ENCODE measurements around the gene VAC14.

Gene VAC14

DNA sequence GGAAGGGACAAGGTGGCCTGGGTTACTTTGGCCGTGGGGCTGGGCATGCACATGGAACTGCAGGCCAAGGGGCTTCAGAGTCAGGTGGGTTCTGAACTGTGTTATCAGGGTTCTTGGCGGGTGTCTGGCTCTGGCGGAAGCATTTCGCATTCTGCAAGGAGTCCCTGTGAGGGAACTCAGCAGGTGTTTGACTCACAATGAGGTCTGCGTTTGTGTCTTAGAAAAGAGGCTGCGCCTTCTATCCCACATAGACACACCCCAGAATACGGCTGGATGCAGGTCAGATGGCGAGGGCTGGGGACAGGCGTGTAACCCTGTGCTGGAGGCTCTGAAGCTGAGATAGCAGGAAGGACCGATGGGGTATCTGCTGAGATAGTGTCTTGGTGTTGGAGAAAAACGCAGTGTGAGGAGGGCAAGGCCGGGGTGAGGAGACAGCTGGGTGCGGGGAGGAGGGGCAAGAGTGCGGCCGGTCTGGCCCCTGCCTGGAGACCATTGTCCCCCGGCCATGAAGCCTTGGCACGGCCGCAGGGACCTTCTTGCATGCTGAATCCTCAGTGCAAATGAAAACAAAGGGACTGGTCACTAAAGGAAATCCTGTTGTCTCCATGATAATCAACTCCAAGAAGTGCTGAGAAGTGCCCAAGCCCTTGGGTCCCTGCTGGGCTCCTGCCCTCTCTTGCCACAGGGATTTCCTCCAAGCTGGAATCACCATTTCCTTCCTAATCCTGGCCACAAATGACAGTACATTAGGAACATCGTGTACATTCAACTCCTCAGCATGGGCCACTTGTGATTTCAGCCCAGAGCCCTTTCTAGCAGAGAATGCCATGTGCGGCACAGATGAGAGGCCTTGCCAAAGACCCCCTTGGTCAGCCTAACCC lies 92.4 kb downstream of the VAC14 start:
- no peak for DNase-seq (ENCODE audit: low read depth in 2 of 2)

DNA sequence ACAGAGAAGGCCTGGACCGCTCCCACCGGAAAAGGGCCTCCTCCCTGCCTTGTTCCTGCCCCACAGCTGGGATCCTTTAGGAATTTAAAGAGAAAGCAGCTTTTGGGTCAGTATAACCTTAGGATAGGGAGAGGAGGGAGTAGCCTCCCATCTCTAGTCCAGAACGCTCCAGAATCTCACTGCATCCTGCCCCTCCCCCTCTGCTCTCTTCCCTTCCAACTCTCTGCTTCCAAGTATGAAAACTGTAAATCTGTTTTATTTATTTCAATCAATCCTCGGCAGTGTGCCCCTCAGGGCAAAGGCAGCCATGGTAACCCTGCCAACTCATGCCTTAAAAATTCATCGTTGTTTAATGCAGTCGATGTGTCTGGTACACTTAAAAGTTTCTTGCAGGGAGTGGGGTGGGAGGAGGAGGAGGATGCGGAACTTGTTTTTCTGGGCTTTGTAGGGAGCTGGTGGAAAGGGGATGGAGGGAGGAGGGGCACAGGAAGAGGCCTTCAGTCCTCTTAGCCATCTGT lies 94.0 kb downstream of the VAC14 start:
- no peak for DNase-seq (ENCODE audit: low read depth in 2 of 2)

DNA sequence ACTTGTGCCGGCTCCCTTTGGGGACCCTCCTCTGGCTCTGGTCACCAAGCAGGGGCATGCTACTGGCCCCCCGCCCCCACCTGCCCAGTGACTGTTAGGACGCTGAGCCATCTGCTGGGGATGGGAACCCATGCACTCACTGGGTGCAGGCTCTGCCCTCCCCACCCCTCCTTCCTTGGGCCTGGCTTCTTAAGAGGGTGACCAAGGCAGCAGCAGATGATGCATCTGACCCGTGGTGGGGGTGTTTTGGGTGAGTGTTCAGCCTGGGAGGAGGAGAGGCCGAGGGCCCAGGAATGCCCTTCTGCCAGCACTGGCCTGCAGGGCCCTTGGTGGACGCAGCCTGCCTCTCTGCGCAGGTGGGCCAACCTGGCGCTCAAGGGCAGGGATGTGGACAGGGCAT lies 95.9 kb downstream of the VAC14 start:
- no peak for DNase-seq (ENCODE audit: low read depth in 2 of 2)

DNA sequence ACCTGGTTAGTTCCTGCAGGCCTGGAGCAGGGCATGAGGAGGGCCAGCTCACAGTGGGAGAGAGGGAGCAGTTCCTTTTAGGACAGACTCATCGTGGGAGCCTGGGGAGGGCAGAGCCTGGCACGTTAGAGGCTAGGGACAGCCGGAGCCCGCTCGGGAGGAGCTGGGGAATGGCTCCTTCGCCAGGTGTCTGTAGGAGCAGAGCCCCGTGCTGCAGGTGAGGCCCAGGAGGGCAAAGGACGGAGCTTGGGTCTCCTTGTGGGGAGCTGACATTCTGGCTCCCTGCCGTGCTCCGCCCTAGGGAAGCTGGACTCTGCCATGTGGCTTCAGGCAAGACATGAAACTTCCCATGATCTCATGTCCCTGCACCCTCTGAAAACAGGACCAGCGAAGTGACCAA lies 96.4 kb downstream of the VAC14 start:
- no peak for DNase-seq (ENCODE audit: low read depth in 2 of 2)

DNA sequence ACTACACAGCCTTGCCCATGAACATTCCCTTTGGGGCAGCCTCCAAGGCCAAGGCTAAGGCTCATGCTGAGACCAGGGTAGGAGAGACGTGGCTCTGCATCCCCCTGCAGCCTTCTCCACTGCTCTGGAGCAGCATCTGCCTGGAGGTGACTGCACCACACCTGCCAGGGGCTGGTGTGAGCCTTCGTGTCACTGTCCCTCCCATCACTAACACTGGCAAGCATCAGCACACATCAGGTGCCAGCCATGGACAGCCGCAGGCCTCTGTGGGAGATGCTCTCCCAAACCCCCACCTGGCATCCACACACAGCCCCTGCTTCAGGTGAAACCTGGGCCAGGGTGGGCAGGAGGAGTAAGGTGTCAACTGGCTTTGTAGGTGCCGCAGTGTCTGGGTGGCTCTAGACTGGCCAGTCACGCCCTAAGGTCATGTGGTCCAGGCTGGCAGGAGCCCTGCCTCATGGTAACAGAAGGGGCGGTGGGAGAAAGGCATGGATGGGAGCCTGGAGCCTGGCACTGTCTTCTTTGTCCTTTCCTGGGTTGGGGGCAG lies 97.0 kb downstream of the VAC14 start:
- no peak for DNase-seq (ENCODE audit: low read depth in 2 of 2)

DNA sequence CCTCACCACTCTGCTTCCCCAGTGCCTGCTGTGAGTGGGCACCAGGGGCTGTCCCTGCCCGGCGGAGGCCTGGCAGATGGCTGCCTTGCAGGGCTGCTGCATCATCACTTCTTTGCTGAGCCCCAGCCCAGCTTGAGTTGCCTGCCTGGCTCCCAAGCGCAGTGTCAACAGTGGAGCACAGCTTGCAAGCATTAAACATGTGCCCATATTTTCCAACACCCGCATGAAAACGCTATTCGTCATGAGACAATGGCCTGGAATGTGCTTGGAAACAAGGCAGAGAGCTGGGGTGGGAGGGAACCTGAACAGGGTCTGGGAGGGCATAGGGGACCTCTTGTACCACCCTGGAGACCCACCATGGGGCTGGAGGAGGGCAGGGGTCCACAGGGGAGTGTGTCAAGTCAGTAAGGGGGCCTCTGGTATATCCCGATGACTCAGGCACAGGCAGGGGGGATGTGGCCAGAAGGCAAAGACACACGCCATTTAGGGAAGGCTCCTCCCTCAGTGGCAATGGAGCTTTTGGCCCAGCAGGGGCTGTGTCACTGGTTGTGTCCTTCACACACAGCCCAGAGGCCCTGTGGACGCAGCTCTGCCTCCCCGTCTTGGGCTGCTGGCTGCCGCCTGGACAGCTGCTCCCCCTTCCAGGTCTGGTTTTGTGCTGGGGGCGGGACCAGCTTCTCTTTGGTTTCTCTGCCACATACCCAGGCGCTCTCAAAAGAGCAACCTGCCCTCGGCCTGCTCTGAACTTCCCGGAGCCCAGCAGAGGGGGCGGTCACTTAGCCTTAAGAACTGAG lies 97.7 kb downstream of the VAC14 start:
- no peak for DNase-seq (ENCODE audit: low read depth in 2 of 2)

DNA sequence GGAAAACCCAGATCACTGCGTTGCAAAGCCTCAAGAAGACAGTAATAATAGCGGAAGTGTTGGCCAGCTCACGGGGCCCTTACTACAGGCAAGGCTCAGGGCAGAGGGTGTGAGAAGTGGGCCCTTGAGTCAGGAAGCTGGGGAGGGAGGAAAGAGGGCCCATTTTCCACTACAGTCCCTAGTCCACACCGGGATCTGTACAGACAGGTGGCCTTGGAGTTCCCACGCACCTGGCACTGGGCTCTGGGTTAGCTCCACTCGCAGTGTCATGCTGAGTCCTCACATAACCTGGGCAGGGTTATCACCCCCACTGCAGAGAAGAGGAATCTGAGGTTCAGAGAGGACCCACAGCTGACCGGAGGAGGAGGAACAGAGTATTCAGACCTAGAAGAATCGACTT lies 98.3 kb downstream of the VAC14 start:
- DNase-seq (ENCODE audit: low read depth in 2 of 2) = no peak

DNA sequence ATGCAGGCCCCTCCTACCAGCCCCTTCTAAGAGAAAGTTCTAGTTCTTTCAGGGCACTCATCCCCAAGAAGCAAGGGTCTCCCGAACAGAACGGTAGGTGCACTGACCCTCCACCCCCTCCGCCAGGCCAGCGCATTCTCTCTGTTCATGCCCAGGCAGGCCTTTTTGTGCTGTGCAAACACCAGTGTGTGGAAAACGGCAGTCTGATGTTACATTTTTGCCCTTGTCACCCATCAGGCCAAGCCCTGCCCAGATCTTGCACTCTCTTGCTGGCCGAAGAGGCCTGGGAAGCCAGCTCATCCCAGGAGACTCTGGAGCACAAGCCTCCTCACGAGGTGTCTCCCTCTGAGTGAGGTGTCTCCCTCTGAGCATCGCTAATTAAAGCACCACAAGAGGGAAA lies 99.0 kb downstream of the VAC14 start:
- DNase-seq (ENCODE audit: low read depth in 2 of 2) = no peak

DNA sequence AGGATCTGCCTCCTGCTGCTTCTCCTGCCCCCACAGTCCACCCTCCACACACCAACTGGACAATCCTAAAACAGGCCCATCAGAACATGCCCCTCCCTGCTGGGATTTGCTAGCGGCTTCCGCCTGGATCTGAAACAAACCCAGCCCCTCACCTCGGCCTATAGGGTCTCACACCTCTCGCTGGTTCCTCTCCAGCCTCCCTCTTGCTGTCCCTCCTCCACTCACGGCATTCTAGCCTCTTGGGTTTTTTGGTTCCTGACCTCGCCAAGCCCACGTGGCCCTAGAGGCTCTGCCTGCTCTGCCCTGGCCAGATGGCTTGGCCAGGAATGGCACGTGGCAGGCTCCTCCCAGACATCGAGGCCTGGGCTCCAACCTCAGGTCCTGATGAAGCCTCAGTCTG lies 99.4 kb downstream of the VAC14 start:
- DNase-seq (ENCODE audit: low read depth in 2 of 2) = no peak

DNA sequence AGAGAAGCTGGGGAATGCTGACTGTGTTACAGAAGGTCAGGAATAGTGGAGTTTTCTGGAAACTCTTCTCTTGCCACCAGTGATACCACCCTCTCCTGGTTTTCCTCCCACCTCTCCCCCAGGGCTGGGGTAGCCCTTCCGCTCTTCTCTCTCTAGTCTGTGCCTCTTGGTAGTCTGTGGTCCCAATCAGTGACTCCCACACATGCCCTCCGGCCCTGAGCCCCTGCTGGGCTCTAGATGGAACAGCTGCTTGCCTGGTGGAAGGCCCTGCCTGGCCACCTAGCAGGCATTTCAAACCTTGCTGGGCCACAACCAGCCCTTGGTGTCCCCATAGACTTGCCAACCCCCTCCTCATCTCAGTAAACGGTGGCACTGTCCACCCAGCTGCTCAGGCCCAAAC lies 99.9 kb downstream of the VAC14 start:
- no peak for DNase-seq (ENCODE audit: low read depth in 2 of 2)

DNA sequence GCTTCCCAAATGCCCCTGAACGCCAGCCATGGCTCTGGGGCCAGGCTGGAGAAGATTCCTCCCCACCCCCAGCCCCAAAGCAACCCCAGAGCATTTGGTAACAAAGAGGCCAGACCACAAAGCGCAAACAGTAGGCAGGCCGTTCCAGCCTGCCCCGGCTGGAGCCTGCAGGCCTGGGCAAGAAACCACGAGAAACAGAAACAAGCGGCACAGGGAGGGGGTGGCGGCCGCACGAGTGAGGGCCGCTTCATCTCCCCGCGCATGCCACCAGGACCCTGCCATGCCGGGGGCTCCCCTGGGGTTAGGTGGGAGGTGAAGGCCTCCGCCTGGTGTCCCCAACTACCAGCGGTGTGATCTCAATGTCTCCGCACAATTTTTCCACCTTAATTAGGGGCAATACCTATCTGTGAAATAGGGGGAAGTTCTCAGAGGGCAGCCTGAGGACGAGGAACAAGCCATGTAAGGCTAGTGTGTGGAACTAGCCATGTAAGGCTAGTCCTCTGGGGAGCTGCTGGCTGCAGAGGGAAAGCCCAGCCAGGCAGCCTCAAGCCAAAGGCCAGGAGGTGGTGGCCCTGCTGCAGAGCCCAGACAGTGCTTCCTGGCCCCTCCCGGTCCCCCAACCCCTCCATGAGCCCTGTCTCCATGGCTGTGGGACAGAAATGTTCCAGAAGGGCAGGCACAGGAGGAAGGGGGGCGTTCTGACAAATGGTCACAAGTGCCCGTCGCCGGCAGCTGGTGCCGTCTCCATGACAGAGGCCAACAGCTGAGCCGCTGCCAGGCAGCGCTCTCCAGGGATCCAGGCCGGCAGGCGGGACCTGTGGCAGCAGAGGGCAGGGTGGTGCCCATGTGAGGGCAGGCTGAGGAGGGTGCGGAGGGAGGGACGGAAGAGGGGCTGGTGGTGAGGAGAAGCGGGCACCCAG lies 100.6 kb downstream of the VAC14 start:
- DNase-seq (ENCODE audit: low read depth in 2 of 2) = no peak

DNA sequence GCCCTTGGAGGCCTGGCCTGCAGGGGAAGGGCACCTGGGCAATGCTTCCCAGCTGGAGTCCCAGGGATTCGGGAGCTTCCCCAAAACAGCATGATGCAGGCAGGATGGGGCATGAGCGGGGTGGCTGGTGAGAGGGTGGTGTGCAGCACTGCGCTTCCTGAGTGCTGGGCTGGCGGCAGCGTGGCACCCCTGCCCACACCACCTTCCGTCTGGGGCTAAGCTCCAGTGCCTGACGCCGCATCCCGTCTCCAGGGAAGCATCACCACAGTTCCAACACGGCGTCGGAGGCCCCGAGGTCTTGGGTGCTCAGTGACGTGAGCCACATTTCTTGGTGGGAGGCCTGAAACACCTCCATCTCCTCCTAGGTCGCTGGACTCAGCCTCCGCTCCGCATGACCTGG lies 101.3 kb downstream of the VAC14 start:
- no peak for DNase-seq (ENCODE audit: low read depth in 2 of 2)

DNA sequence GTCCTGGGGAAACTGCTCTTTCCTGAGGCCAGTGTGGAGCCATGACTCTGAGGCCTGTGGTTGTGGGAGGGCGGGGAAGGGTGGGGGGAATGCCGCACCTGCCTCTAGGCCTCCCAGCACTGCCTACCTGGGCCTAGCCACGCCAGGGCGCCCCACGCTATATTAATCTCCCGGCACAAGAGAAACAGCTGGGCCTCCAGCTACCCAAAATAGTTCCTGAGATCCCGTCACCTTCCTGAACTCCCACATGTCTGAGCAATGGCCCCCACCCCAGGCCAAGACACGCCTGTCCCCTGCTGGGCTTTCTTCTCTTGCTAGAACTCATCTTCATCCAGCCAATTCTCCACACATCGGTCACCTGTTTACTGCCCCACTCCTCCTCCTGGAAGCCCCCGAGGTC lies 102.1 kb downstream of the VAC14 start:
- DNase-seq (ENCODE audit: low read depth in 2 of 2) = no peak

DNA sequence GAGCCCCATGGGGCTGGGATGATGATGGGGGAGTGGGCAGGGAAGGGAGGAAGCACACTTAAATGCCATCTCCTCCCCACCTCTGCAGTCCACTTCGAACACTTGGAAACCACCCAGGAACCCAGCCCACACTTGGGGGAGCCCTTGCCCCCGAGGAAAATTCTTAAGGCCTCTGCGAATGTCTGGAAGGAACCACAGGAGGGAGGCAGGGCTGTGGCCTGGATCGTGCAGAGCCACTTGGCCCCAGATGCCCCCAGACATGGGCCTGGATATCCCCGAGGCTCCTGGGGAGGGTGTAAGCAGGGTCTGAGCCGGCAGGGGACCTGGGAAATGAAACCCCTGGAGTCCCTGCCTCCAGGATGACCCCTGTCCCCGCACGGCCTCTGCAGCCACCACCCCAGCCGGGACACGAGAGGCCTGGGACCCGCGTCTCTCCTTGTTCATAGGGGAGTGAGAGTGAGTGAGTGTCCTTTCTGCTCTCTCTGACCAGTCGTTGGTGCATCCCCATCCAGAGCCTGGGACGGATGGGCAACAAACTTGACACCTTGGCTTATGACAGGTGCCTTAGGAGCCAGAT lies 103.3 kb downstream of the VAC14 start:
- DNase-seq (ENCODE audit: low read depth in 2 of 2) = no peak

DNA sequence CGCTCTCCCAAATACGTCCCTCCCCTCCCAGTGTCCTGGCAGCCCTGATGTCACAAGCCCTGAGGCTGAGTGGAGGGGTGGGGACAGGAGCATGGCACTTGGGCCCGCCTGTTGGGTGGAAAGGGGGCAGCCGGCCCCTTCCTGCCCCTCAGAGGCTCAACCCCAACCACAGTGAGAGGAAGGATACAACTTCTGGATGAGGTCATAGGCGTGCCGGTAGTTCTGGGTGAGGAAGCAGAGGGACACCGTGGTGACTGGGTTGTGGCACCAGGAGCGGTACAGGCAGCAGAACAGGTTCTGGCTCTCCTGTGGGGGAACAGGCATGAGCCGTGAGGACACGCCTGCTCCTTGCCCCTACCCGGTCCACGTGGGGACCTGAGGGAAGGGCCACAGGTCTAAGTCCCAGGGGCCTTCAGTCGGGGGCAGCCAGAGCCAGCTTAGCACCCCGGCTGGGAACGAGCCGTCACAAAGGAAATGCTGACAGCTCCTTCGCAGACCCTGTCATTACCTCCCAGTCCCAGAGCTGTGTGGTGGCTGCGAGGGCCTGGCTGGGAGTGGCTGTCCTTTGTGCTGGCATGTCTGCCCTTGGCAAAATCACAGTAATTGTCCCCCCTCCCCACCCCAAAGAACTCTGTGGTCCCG lies 103.9 kb downstream of the VAC14 start:
- DNase-seq (ENCODE audit: low read depth in 2 of 2) = no peak

DNA sequence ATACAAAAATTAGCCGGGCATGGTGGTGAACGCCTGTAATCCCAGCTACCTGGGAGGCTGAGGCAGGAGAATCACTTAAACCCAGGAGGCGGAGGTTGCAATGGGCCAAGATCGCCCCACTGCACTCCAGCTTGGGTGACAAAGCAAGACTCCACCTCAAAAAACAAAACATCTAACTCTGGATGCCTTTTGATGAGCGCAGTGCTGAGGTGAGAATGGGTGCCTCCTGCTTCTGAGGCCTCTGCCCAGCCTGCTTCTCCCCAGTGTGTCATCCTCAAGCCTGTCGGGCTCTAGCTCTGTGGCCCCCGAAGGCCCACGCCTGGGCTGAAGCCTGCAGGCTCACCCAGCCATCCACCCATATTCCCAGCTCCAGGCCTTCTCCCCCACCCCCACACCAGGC lies 104.6 kb downstream of the VAC14 start:
- DNase-seq (ENCODE audit: low read depth in 2 of 2) = no peak

DNA sequence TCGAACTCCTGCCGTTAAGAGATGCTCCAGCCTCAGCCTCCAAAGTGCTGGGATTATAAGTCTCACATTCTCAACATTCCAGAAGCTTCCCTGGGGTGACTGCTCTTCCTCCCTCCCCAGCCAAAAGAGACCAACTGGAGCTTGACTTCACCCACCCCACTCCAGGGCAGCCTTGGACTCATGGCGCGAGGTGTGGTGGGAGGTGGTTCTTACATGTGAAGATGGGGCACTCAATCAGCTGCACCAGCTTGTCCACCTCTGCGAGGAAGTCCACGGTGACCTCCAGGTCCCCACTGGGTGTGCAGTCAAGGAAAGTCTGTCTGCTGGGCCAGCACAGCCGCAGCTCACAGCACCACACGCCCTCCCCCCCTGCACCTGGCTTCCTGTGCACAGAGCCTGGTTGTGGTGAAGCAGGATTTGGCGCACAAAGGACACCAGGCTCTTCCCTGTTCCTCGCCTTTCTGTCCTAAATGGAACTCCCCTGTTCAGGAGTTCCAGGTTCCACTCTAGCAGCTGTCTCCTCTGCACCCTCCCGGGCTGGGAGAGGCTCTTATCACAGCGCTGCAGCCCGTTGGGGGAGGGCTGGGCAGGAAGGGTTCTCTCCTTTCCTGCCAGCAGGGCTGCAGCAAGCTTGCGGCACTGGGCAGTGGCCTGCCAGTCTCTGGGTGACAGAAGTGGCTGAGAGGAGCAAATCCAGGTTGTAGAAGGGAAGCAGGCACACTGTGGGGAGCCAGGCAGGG lies 105.5 kb downstream of the VAC14 start:
- DNase-seq (ENCODE audit: low read depth in 2 of 2) = no peak

DNA sequence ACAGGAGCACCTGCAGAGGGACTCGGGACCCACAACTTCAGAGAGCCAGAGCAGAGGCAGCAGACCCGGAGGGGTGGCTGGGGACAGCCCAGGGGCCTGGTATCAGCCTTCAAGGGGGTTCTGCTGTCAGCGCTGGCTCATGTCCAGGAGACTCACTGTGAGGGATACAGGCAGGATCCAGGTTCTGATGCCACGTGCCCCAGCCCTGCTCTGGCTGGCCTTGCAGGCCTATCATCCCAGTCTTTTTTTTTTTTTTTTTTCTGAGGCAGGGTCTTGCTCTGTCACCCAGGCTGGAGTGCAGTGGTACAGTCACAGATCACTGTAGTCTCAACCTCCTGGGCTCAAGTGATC lies 106.1 kb downstream of the VAC14 start:
- DNase-seq (ENCODE audit: low read depth in 2 of 2) = no peak

DNA sequence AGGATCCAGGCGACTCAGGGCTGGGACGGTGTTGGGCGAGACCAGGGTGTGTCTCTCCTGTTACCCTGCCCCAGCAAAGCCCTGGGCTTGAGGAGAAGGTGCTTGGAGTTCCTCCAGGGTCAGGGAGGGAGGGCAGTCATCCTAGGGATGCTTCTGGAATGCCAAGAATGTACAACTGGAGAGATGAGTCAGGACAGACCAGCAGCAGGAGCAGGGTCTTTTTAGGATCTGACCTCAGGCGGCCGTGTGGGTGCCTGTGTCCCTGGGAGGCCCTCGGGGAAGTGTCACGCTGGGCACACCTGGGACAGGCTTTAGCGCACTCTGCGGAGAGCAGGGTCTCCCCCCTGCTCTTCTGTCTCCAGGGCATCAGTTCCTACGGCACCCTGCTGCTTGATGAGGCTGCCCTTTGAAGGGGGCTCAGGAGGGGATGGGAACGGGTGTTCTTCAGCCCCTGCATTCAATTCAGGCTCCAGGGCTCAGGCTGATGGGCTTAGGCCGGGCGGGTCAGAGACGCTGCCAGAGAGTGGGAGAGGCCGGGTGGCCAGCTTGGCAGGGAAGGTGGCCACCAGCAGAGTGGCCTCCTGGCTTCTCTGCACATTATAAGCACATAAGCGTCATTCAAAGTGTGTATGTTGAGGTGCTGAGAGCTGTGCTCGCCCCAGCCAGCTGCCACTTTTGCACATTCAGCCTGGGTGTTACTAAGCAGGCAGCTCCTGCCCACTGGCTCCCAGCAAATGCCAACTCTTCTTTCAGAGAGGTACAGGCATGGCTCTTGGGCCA lies 106.7 kb downstream of the VAC14 start:
- DNase-seq (ENCODE audit: low read depth in 2 of 2) = no peak

Data from stimulated activated CD8-positive, alpha-beta memory T cell treated with anti-CD3 and anti-CD28 coated beads, Interleukin-7, amount 100 ng/mL, for 4 hours (primary cell).